Keratinocyte (primary cell): Measurements from ENCODE around the gene ADGRB2.

Experiments used
- EZH2 ChIP-seq: IDR thresholded peaks from one replicate; pipeline ENCODE4 v1.6.1; 2012; ENCODE audit warnings: inconsistent platforms, mild to moderate bottlenecking, low read length, moderate library complexity
- TF ChIP-seq, protein P1 (sequence below), 3 experiments: IDR thresholded peaks in 1 of 3; conservative IDR thresholded peaks in 1 of 3; optimal IDR thresholded peaks in 1 of 3; 2 replicates in 2 of 3; 3 replicates in 1 of 3; pipeline versions ENCODE3 to v1.5.1; 2011; ENCODE audit warnings: low read length in 3 of 3, mild to moderate bottlenecking in 3 of 3, moderate library complexity in 2 of 3, control low read depth in 1 of 3, inconsistent platforms in 1 of 3; ENCODE audit not compliant: insufficient read depth in 2 of 3; ENCODE audit errors: extremely low read depth in 1 of 3

DNA sequence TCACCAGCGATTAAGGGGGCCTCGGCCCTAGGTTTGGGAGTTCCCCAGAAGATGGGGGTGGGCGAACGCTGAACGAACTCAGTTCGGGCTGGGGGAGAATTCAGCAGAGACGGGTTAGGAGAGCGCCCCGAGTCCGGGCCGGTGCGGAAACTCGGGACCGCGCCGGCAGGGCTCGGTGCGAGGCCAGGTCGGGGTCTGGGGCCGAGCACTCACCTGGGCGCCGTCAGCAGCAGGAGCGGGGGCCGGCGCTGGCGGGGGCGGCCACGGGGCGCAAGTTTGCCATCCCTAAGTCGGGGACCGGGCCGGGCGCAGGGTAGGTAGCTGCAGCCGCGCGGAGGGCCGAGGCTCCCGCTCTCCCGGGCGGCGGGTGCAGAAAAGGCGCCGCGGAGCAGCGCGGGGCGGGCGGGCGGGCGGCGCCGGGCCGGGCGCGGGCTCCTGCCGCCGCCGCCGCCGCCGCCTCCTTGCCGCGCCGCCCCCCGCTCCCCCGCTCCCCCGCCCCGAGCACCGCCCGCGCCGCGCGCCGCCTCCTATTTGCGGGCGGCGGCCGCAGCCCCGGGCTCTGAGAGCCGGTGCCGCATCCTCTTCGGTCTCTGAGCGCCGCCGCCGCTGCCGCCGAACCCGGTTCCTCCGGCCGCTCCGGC, 349 bp downstream of the ADGRB2 start:
- TF ChIP-seq, protein P1, sequence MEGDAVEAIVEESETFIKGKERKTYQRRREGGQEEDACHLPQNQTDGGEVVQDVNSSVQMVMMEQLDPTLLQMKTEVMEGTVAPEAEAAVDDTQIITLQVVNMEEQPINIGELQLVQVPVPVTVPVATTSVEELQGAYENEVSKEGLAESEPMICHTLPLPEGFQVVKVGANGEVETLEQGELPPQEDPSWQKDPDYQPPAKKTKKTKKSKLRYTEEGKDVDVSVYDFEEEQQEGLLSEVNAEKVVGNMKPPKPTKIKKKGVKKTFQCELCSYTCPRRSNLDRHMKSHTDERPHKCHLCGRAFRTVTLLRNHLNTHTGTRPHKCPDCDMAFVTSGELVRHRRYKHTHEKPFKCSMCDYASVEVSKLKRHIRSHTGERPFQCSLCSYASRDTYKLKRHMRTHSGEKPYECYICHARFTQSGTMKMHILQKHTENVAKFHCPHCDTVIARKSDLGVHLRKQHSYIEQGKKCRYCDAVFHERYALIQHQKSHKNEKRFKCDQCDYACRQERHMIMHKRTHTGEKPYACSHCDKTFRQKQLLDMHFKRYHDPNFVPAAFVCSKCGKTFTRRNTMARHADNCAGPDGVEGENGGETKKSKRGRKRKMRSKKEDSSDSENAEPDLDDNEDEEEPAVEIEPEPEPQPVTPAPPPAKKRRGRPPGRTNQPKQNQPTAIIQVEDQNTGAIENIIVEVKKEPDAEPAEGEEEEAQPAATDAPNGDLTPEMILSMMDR (optimal IDR thresholded peaks at IDR 0.05 in 1 of 3, IDR thresholded peaks at IDR 0.05 in 1 of 3, conservative IDR thresholded peaks at IDR 0.05 in 1 of 3; ENCODE audit: extremely low read depth in 1 of 3, insufficient read depth in 2 of 3, low read length in 3 of 3), result no peak
- no peak for TF ChIP-seq EZH2
